HCT116 (cell line): Measurements from ENCODE around the gene LRRC2.

Experiments
- CEBPB ChIP-seq: IDR thresholded peaks from 2 replicates; pipeline ENCODE4 v1.6.1; 2012; ENCODE audit warnings: low read depth
- EZH2 ChIP-seq: fragments of 200-600 bp; sonication (generic); IDR thresholded peaks from 2 replicates; pipeline ENCODE4 v1.6.1; 2017; ENCODE audit warnings: antibody characterized with exemption, mixed run types
- POLR2AphosphoS5 ChIP-seq: IDR thresholded peaks from 2 replicates; pipeline ENCODE4 v1.6.1; 2011; ENCODE audit warnings: mild to moderate bottlenecking, low read depth, low read length, moderate library complexity
- TF ChIP-seq, protein P1 (sequence below), 3 experiments: fragments of 200-600 bp in 1 of 3; sonication (generic) in 1 of 3; IDR thresholded peaks in 2 of 3; conservative IDR thresholded peaks in 1 of 3; 2 replicates each; pipeline ENCODE4 v1.5.1; 2012 to 2017; ENCODE audit warnings: low read depth in 2 of 3, low read length in 2 of 3, antibody characterized with exemption in 1 of 3, borderline replicate concordance in 1 of 3, control low read depth in 1 of 3, mild to moderate bottlenecking in 1 of 3, mixed read lengths in 1 of 3, mixed run types in 1 of 3, moderate library complexity in 1 of 3; ENCODE audit not compliant: insufficient read depth in 1 of 3

DNA sequence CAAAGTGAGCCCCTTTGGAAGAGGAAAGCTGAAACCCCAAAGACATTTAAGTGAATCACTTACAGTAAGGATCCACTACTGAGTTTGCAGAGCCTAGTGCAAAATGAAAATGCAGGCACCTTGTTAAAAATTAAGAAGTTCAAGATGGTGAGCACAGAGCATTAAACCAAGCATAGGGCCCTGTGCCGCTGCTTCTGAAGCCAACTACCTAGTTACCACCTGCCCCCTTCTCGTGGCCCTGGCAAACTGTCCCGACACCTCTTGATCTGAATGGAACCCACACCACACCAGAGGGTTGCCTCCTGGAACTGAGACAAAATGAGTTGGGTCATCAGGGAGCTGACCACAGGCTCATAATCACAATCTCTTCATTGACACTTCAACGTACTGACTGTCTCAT lies 25.6 kb downstream of the LRRC2 start:
- TF ChIP-seq, protein P1, sequence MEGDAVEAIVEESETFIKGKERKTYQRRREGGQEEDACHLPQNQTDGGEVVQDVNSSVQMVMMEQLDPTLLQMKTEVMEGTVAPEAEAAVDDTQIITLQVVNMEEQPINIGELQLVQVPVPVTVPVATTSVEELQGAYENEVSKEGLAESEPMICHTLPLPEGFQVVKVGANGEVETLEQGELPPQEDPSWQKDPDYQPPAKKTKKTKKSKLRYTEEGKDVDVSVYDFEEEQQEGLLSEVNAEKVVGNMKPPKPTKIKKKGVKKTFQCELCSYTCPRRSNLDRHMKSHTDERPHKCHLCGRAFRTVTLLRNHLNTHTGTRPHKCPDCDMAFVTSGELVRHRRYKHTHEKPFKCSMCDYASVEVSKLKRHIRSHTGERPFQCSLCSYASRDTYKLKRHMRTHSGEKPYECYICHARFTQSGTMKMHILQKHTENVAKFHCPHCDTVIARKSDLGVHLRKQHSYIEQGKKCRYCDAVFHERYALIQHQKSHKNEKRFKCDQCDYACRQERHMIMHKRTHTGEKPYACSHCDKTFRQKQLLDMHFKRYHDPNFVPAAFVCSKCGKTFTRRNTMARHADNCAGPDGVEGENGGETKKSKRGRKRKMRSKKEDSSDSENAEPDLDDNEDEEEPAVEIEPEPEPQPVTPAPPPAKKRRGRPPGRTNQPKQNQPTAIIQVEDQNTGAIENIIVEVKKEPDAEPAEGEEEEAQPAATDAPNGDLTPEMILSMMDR (IDR thresholded peaks at IDR 0.05 in 2 of 3, conservative IDR thresholded peaks at IDR 0.05 in 1 of 3; ENCODE audit: borderline replicate concordance in 1 of 3, insufficient read depth in 1 of 3, low read depth in 2 of 3, low read length in 2 of 3), result no peak
- TF ChIP-seq EZH2 (no peak), CEBPB (no peak), POLR2AphosphoS5 (no peak)
